ENCODE measurements around the gene NMT2.

Gene NMT2

DNA sequence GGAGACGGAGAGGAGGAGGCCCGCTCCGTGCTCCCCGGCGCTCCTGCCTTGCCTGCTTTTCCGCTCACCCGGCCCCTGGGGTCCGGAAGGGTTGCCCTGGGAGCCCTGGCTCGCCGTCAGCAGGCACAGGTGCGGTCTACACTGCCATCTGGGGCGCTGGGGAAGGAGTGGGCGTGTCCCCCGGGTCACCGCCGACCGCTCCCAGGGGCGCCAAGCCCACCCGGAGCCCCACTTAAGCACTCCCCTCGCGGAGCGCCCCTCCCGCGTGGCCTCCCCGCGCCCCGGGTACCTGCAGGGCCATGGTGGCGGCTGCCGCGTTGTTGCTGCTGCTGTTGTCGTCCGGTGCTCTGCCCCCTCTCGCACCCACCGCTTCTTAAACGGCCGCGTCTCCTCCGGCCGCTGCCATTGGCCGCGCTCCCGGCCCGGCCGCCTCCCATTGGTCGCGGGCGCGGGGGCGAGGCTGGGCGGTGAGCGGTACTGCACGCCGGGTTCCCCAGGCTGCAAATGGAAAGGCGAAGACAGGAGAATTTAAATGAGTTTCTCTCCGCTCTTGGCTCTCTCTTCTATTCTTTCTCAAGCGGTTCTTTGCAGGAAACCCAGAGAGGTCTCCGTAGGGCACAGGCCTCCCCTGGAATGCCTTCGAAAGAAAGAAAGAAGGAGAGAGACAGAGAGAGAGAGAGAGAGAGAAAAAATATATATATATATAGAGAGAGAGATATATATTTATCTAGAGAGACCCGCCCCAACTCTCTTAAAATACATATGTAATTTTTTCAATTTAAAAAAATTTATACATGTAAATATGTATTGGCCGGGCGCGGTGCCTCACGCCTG lies 79.8 kb downstream of the NMT2 start, which contains the start of gene ACBD7:
TSS of gene ACBD7 (minus strand) at position 349 of the 834 bp plus-strand sequence. CDS start at position 301, 48 bp downstream.
- DNase-seq, result peak; percentile 78 to 80

DNA sequence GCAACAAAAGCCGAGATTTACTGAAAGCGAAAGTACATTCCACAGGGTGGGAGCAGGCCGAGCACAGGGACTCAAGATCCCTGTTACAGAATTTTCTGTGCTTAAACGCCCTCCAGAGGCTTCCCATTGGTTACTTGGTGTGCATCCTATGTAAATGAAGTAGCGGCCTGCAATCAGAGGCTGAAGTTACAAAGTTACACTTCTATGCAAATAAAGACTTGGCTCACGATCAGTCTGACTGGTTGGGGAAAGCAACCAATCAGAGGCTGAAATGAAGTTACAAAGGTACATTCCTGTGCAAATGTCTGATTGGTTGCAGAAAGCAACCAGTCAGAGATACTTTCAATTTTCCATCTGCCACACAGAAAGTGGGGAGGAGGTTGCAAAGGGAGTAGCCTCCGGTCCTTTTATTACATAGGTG lies 84.0 kb downstream of the NMT2 start:
- peak in 1 of 2 donors; percentile 65 for DNase-seq

DNA sequence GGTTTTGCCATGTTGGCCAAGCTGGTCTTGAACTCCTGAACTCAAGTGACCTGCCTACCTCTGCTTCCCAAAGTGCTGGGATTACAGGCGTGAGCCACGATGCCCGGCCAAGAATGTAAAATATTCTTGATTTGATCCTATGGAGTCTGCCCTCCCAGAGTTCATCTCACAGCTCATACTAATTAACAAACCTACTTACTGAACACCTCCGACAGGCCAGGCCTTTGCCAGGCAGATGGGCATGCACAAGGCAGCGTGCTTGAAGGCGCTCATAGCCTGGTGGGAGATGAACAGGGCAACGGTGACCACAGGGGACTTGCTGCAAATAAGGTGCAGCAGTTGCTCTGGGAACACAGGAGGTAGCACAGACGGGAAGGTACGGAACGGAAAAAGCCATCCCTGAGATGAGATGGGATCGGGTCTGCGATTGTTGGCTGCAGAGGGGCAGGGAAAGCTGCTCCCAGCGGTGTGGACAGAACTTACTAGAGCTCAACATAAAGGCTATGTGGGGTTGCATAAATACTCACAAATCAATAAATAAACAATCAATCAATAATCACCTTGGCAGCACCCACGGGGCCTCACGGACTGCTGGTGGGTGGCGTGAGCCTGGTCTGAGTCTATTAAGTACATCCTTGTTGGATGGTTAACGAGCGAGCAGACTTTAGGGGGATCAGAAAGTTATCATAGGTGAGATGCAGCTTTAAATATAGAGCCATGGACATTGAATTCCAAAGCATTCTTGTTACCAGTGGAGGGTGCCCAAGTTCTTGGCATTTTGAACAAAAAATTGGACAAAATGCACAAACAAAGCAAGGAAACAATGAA lies 84.6 kb downstream of the NMT2 start:
- DNase-seq, result no peak

DNA sequence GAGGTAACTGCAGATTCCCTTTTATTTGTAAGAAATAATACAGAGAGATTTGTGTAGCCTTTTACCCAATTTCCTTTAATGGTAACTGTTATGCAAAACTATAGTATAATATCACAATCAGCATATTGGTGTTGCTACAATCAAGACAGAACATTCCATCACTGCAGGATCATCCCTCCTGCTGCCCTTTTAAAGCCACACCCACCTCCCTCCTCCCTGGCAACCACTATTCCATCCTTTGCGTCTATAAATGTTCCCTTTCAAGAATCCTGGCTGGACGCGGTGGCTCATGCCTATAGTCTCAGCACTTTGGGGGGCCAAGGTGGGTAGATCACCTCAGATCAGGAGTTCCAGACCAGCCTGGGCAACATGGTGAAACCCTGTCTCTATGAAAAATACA lies 93.1 kb downstream of the NMT2 start:
- DNase-seq, result no peak

DNA sequence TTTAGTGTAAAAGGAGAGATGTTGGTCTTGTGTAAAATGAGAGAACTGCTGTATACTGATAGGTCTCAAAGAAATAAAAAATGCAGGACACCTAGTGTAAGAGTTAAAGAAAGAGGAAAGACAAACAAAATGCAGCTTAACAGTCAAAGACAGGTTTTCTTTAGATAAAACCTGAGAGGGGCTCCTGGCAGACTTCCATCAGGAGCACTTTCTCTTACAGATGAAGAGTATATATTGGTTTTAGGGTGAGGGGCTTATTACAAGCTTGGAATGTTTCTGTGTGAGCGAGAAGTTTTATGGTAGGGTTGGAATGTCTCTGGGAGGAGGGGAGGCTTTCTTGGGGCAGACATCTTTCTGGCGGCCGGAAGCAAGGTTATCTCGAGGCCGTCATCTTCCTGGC lies 96.1 kb downstream of the NMT2 start:
- DNase-seq, result no peak

DNA sequence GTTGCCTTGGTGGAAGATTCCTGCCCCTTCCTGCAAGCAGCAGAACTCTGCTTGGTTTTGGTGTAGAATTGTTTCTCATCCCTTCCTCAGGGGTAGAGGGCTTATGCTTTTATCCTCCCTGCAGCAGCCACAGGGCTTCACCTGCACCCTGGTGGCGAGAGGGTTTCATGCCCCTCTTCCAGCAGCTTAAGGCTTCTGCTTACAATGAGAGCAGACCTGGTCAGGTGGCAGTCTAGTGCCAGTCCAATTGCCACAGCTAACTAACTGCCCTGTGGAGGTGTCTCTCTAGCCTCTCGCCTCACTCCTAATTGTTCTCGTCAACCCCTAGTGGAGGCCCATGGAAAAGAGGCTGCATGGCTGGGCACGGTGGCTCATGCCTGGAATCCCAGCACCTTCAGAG lies 99.3 kb downstream of the NMT2 start:
- no peak for DNase-seq

DNA sequence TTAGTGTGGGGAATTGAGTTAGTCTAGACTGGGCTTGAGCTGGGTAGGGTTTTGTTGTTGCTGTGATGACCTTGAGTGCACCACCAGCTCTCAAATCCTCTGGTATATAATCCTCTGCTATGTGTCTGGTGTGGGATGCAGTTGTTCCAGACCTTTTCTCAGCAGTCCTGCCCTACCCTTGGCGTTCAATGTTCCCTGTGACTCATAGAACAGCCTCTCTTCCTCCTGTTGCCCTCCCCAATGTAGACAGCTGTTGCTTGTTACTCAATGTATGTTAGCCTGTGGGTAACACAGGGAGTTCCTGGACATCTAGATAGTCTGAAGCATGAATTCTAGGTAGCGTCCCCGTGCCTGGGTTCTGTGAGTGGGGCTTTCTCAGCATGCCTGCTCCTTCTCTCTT lies 99.7 kb downstream of the NMT2 start:
- no peak for DNase-seq

DNA sequence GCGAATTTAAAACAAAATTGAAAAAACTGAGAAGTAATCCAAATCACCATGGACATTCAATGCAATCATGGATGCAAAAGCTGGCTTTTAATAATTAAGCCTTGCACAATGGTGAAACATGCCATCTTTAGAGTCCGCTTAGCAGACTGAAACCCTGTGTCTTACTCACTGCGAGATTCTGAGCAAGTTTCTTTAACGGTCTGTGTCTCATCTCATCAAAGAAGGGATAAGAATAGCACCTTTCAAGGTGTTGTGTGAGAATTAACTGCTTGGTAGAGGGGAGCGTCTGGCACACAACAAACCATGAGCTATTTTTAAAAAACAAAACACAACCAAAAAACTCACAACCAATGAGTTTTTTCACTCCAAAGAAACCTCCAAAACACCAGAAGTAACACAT lies 101.3 kb downstream of the NMT2 start:
- DNase-seq, result no peak

DNA sequence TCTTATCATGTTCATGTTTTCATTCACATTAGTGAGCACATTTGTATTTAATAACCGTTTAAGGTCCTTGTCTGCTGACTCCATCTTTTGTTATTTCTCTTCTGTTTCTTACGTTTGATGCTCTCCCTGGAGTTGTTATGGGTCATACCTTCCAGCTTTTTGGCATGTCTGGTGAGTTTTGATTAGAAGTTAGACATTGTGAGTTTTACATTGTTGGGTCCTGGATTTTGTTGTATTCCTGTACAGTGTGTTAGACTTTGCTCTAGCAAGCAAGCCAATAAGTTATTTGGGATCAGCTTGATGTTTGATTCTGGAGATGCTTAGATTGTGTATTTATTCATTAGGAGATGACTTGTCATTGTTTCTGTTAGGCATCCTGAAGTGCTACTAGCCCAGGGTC lies 107.9 kb downstream of the NMT2 start:
- DNase-seq, result no peak

DNA sequence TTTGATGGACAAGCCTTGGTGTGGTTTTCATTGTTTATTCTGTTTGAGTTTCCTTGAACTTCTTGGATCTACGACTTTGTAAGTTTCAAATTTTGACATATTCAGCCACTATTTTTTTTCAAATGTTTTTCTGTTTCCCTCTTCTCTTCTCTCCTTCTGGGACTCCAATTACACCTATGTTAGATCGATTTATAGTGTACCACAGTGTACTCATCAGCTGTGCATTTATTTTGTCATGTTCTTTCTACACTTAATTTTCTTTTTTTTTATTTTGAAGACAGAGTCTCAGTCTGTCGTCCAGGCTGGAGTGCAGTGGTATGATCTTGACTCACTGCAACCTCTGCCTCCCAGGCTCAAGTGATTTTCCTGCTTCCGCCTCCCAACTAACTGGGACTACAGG lies 108.6 kb downstream of the NMT2 start:
- no peak for DNase-seq

DNA sequence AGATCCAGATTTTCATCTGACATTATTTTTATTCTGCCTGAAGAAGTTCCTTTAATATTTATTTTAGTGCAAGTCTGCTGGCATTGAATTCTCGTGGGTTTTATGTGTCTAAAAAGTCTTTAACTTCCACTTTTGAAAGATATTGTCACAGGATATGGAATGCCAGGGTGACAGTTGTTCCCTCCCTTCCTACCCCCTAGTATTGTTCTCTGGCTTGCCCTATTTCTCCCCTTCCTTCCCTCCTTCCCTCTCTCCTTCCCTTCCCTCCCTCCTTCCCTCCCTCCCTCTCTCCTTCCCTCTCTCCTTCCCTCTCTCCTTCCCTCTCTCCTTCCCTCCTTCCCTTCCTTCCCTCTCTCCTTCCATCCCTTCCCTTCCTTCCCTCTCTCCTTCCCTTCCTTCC lies 109.8 kb downstream of the NMT2 start:
- no peak for DNase-seq
